Astrocyte of the spinal cord (primary cell): ENCODE measurements around the gene FTH1.
A peak's percentile ranks its signal among the peaks of the same experiment; 100 is the strongest.

Experiments used
- DNase-seq: peaks from one replicate; pipeline ENCODE4 v3.0.0; 2011; ENCODE audit warnings: low read depth, low spot score
- H3K4me3 ChIP-seq: 2 replicates; pipeline ENCODE4 v1.5.1; 2011; ENCODE audit warnings: low read depth, mild to moderate bottlenecking, low read length, moderate library complexity
- CTCF ChIP-seq: IDR thresholded peaks from 2 replicates; pipeline ENCODE4 v1.5.1; 2012; ENCODE audit warnings: low read depth, mild to moderate bottlenecking, low read length, inconsistent platforms
- in situ Hi-C: cut with HindIII; loops from 2 replicates; pipeline ENCODE4 v1.10.0; 2017; ENCODE audit warnings: low sequenced_read_pairs

The FTH1 gene

GRCh38 chr11:61973476-61974162 is 6.2 kb upstream of the FTH1 start:
- DNase-seq: no peak
- no peak overlapping the region for H3K4me3 ChIP-seq
- TF ChIP-seq CTCF: no peak
- in situ Hi-C loops: no loop called here

- in situ Hi-C loops: no loop called here
- TF ChIP-seq CTCF: no peak
- no peak overlapping the region for H3K4me3 ChIP-seq
- peak; percentile 87 for DNase-seq
Measured at GRCh38 chr11:61972672-61973475, 5.4 kb upstream of the FTH1 start.

- in situ Hi-C loops: no loop called here
- H3K4me3 ChIP-seq: no peak overlapping the region
- no peak for DNase-seq
- TF ChIP-seq CTCF: no peak
Measured at GRCh38 chr11:61972112-61972671, 4.8 kb upstream of the FTH1 start.

GRCh38 chr11:61971248-61972111 is 4.0 kb upstream of the FTH1 start:
- in situ Hi-C loops: no loop called here
- no peak for TF ChIP-seq CTCF
- peak; percentile 99 for DNase-seq
- no peak overlapping the region for H3K4me3 ChIP-seq

GRCh38 chr11:61969838-61970662 is 2.6 kb upstream of the FTH1 start:
- no peak for TF ChIP-seq CTCF
- DNase-seq: peak; percentile 63
- in situ Hi-C loops: no loop called here
- no peak overlapping the region for H3K4me3 ChIP-seq
